ENCODE measurements around the gene SLX4.

The SLX4 gene

DNA sequence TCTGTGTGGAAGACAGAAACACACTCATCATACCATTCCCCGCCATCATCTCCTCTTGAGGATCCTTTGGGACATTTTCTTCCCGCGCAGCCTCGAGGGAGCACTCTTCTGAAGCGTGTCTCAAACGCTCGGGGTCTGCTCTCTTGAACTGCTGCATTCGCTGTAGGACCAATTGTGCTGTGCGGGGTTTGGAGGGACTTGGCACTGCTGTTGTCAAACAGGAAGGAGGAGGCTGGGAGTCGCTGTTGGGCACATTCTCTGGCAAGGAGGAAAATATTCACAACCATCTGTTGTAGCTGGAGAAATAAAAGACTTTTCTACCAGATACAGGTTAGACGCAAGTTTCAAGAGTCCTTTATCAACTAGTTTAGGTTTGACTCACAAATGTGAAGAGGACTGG is 5.0 kb downstream of the SLX4 start:
- Histone ChIP-seq H3K4me3 (ENCODE audit: low read depth in 1 of 2, low read length in 1 of 2) (no peak overlapping the region), H3K36me3 (peaks cover 24% of the 10 kb centered on the region), H3K9me3 (no peaks in the 10 kb centered on the region), H3K4me1 (ENCODE audit: control insufficient read depth in 1 of 2, insufficient read depth in 1 of 2, low read depth in 1 of 2, low read length in 1 of 2) (peaks cover 13% of the 10 kb centered on the region in 2 experiments), H3K27ac (no peak overlapping the region), H3K27me3 (no peaks in the 10 kb centered on the region)
- TF ChIP-seq, protein P1, sequence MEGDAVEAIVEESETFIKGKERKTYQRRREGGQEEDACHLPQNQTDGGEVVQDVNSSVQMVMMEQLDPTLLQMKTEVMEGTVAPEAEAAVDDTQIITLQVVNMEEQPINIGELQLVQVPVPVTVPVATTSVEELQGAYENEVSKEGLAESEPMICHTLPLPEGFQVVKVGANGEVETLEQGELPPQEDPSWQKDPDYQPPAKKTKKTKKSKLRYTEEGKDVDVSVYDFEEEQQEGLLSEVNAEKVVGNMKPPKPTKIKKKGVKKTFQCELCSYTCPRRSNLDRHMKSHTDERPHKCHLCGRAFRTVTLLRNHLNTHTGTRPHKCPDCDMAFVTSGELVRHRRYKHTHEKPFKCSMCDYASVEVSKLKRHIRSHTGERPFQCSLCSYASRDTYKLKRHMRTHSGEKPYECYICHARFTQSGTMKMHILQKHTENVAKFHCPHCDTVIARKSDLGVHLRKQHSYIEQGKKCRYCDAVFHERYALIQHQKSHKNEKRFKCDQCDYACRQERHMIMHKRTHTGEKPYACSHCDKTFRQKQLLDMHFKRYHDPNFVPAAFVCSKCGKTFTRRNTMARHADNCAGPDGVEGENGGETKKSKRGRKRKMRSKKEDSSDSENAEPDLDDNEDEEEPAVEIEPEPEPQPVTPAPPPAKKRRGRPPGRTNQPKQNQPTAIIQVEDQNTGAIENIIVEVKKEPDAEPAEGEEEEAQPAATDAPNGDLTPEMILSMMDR (IDR thresholded peaks at IDR 0.05) = no peak

DNA sequence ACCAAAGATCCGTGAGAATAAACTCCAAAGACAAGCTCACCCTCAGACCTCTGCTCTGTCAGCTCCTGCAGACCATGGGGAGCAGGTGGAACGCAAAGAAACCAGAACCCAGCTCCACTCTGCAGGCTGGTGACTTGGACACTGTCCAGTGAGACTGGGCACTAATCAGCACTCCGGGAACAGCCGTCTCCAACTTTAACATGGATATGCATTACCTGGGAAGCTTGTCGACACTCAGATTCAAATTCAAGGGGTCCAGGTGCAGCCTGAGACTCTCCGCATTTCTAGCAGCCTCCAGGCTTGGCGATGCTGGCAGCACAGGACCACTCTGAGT is 9.1 kb downstream of the SLX4 start:
- no peaks in the 10 kb centered on the region for H3K27me3 ChIP-seq
- H3K36me3 ChIP-seq = peaks cover 54% of the 10 kb centered on the region

DNA sequence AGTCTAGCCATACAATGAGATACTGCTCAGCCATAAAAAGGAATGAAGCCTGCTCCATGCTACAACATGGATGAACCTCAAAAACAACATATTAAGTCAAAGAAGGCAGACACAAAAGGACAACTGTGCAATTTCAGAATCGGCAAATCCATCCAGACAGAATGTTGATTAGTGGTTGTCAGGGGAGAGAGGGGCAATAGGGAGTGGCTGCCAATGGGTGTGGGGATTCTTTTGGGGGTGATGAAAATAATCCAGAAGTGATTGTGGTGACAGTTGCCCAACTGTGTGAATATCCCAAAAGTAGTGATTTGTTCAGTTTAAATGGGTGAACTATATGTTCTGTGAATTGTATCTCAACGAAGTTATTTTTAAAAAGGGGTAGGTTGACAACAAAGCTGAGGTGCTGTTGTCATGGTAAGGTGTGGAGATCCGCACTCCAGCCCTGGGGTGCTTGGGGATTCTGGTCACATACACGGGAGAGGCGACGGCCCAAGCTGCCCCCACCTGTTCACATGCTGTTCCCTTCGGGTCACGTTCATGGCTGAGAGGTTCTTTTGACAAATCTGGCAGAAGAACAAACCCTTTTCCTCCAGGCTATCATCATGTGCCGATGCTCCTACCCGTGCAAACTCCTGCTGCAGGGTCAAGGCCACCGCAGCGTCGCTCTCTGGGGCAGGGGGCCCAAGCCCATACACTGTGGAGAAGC is 9.6 kb downstream of the SLX4 start:
- Histone ChIP-seq H3K27ac (no peak overlapping the region), H3K27me3 (no peaks in the 10 kb centered on the region), H3K9me3 (no peaks in the 10 kb centered on the region), H3K4me3 (ENCODE audit: low read depth in 1 of 2, low read length in 1 of 2) (no peak overlapping the region), H3K36me3 (peaks cover 57% of the 10 kb centered on the region), H3K4me1 (ENCODE audit: control insufficient read depth in 1 of 2, insufficient read depth in 1 of 2, low read depth in 1 of 2, low read length in 1 of 2) (no peaks in the 10 kb centered on the region)
- TF ChIP-seq, protein P1 (IDR thresholded peaks at IDR 0.05) = no peak

More for the DNA sequence above, 9.1 kb downstream of the SLX4 start:
- Histone ChIP-seq H3K4me1 (ENCODE audit: control insufficient read depth in 1 of 2, insufficient read depth in 1 of 2, low read depth in 1 of 2, low read length in 1 of 2) (no peaks in the 10 kb centered on the region), H3K27ac (no peak overlapping the region), H3K4me3 (ENCODE audit: low read depth in 1 of 2, low read length in 1 of 2) (no peak overlapping the region), H3K9me3 (no peaks in the 10 kb centered on the region)
- TF ChIP-seq, protein P1 (IDR thresholded peaks at IDR 0.05) = no peak

DNA sequence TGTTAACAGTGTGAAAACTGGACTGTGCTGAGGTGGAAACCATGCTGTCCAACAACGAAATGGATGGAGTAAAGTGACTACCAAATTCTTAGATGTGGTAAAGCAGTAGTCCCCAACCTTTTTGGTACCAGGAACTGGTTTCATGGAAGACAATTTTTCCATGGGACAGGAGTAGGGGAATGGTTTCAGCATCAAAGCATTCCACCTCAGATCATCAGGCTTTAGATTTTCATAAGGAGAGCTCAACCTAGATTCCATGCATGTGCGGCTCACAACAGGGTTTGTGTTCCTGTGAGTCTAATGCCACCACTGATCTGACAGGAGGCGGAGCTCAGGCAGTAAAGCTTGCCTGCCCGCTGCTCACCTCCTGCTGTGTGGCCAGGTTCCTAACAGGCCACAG is 11.5 kb downstream of the SLX4 start:
- no peaks in the 10 kb centered on the region for H3K9me3 ChIP-seq
- H3K36me3 ChIP-seq = peaks cover 74% of the 10 kb centered on the region
- TF ChIP-seq, protein P1 (IDR thresholded peaks at IDR 0.05) = no peak
- no peak overlapping the region for H3K27ac ChIP-seq
- H3K4me3 ChIP-seq (ENCODE audit: low read depth in 1 of 2, low read length in 1 of 2) = no peak overlapping the region
- H3K4me1 ChIP-seq (ENCODE audit: control insufficient read depth in 1 of 2, insufficient read depth in 1 of 2, low read depth in 1 of 2, low read length in 1 of 2) = no peaks in the 10 kb centered on the region
- H3K27me3 ChIP-seq = no peaks in the 10 kb centered on the region

DNA sequence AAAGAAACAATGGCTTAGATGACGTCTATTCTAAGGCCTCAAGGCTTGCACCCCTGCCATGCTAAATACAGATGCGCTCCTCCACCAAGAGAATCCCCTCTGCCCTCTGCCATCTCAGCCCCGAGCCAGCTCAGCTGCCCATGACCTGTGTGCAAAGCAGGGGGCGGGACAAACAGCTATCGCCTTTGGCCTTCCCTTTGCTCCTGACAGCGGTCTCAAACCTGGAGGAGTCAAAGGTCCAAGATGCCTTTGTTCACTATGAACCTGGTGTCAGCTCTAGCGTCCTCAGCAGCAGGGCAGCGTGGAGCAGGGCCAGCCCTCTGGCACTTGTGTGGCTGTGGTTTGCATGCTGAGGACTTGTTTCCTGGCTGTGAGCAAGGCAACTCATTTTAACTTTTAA is 12.3 kb downstream of the SLX4 start:
- Histone ChIP-seq H3K27me3 (peaks cover 8% of the 10 kb centered on the region), H3K36me3 (peaks cover 82% of the 10 kb centered on the region)

More for the DNA sequence above, 12.3 kb downstream of the SLX4 start:
- H3K27ac ChIP-seq = no peak overlapping the region
- no peaks in the 10 kb centered on the region for H3K9me3 ChIP-seq
- TF ChIP-seq, protein P1 (IDR thresholded peaks at IDR 0.05) = no peak
- H3K4me3 ChIP-seq (ENCODE audit: low read depth in 1 of 2, low read length in 1 of 2) = no peak overlapping the region
- H3K4me1 ChIP-seq (ENCODE audit: control insufficient read depth in 1 of 2, insufficient read depth in 1 of 2, low read depth in 1 of 2, low read length in 1 of 2) = no peaks in the 10 kb centered on the region

All from neutrophil (primary cell).